PFSK-1 (cell line): ENCODE data around the gene IFT122.

Source experiments
- FOXP2 ChIP-seq: optimal IDR thresholded peaks from 2 replicates; pipeline ENCODE3; 2011; ENCODE audit warnings: borderline replicate concordance, control low read depth, inconsistent platforms; ENCODE audit not compliant: insufficient read depth; ENCODE audit errors: extremely low read length, extremely low read depth
- POLR2AphosphoS5 ChIP-seq: IDR thresholded peaks from 2 replicates; pipeline ENCODE4 v1.6.1; 2012; ENCODE audit warnings: low read depth, mild to moderate bottlenecking, control low read depth, low read length, moderate library complexity
- REST ChIP-seq, 2 experiments: IDR thresholded peaks; 2 replicates each; pipeline versions ENCODE4 v1.6.1 to v1.8.0; 2011 to 2012; ENCODE audit warnings: low read depth in 2 of 2, low read length in 2 of 2, control low read depth in 1 of 2, inconsistent platforms in 1 of 2, mild to moderate bottlenecking in 1 of 2, moderate library complexity in 1 of 2; ENCODE audit not compliant: insufficient read depth in 1 of 2
- SIN3A ChIP-seq: IDR thresholded peaks from 2 replicates; pipeline ENCODE4 v1.6.1; 2012; ENCODE audit warnings: mild to moderate bottlenecking, low read length, moderate library complexity, borderline replicate concordance; ENCODE audit not compliant: insufficient read depth
- TAF1 ChIP-seq: IDR thresholded peaks from 2 replicates; pipeline ENCODE4 v1.6.1; 2012; ENCODE audit warnings: low read length, control low read depth, borderline replicate concordance; ENCODE audit not compliant: insufficient read depth

Gene IFT122

DNA sequence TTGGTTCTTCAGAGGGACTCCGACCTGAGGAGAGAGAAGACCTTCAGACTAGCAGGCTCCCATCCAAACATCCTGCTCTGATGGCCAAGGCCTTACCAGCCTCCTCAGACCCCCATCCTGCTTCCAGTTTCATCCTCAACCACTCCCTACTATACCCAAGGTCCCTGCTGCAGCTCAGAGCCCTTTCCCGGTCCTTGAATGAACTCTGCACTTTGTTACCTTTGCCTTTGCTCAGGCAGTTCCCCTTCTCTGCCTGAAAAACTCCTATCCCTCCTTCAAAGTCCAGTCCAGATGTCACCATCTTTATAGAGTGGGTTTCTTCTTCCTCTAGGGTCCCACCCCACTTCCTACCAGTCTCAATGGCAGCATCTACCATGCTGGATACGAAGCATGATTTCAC lies 24.6 kb upstream of the IFT122 start:
- no peak for TF ChIP-seq REST (IDR thresholded peaks at IDR 0.05; ENCODE audit: insufficient read depth in 1 of 2, low read depth in 2 of 2, low read length in 2 of 2)
- TF ChIP-seq SIN3A: no peak
- no peak for TF ChIP-seq FOXP2
- no peak for TF ChIP-seq POLR2AphosphoS5
- TF ChIP-seq TAF1: no peak

- TF ChIP-seq FOXP2: no peak
- no peak for TF ChIP-seq TAF1
- no peak for TF ChIP-seq POLR2AphosphoS5
- no peak for TF ChIP-seq REST (IDR thresholded peaks at IDR 0.05; ENCODE audit: insufficient read depth in 1 of 2, low read depth in 2 of 2, low read length in 2 of 2)
- no peak for TF ChIP-seq SIN3A
Observed at GRCh38 chr3:129415830-129416229, 24.2 kb upstream of the IFT122 start.

GRCh38 chr3:129416415-129416814 lies 23.6 kb upstream of the IFT122 start:
- TF ChIP-seq TAF1: no peak
- TF ChIP-seq SIN3A: no peak
- TF ChIP-seq REST (IDR thresholded peaks at IDR 0.05; ENCODE audit: insufficient read depth in 1 of 2, low read depth in 2 of 2, low read length in 2 of 2): no peak
- no peak for TF ChIP-seq POLR2AphosphoS5
- no peak for TF ChIP-seq FOXP2

DNA sequence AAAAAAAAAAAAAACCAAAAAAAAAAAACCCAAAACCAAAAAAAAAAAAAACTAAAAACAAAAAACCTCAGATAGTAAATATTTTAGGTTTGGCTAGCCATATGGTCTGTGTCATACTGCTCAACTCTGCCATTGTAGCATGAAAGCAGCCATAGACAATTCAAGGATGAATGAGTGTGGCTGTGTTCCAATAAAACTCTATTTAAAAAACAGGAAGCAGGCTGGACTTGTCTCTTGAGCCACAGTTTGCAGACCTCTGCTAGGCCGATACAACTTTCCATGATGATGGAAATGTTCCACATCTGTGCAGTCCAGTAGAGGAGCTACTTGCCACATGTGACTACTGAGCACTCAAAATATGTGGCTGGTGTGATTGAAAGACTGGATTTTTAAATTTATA lies 22.7 kb upstream of the IFT122 start:
- TF ChIP-seq REST (IDR thresholded peaks at IDR 0.05; ENCODE audit: insufficient read depth in 1 of 2, low read depth in 2 of 2, low read length in 2 of 2) (no peak), POLR2AphosphoS5 (no peak), SIN3A (no peak), TAF1 (no peak), FOXP2 (no peak)
